GM21390 (cell line): ENCODE results near the gene PNPLA1.

Experiments
- ATAC-seq: cut with Tn5 transposase; IDR thresholded peaks from one replicate; pipeline ENCODE4 v1.9.1; 2021; ENCODE audit not compliant: unreplicated experiment

PNPLA1 gene

DNA sequence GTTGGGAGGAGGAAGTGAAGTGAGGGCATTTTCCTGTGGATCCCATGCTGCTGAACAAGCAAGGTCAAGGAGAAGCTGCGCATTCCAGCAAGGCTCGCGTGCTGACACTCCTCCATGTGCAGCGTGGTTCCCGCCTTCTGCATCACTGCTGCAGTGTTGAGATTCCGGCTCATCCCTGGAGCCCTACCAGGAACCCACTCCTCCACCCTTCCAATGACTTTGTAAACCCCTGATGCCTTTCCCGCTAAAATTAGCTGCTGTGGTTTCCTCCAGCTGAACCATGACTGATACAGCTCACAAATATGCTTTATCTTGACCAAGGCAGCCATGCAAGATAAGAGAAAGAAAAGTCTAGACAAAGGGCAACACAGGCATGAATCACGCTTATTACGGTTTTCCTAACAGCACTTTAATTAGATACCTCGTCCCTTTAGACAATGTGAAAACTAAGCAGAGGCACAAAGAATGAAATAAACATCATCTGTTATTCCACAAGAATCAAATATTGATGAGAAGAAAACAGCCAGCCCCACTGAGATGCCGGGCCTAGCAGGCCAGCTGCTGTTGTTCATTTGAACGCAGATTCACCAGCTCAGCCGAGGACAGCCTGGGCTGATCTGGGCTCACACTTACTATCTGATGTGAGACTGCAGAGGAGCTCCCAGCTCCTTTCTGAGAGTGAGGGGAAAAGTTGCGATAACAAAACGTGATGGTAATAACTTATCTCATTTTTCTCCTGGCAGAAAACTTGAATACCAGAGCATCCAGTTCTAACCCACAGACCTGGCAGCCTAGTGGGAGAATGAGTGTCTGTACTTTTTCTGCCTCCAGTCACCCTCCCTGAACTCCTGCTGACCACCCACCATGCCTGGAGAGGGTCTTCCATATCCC, 81.1 kb downstream of the PNPLA1 start:
- ATAC-seq: no peak

DNA sequence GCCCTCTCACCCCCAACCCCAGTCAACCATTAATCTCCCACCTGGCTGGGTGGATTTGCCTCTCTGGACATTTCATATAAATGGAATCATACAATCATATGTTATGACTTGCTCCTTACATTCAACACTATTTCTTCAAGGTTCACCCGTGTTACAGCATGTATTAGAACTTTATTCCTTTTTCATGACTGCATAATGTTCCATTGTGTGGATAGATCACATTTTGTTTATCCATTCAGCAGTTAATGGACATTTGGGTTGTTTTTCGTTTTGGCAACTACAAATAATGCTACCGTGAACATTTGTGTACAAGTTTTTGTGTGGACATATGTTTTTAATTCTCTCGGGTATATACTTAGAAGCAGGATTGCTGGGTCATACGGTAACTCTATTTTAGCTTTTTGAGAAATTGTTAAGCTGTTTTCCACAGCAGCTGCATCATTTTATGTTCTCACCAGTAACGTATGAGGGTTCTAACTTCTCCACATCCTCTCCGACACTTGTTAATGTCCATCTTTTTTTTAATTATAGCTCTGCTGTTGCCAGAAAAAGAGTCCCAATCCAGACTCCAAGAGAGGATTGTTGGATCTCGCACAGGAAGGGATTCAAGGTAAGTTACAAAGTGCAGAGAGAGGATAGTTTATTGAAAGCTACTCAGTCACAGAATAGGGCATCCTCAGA, 82.8 kb downstream of the PNPLA1 start:
- no peak for ATAC-seq

DNA sequence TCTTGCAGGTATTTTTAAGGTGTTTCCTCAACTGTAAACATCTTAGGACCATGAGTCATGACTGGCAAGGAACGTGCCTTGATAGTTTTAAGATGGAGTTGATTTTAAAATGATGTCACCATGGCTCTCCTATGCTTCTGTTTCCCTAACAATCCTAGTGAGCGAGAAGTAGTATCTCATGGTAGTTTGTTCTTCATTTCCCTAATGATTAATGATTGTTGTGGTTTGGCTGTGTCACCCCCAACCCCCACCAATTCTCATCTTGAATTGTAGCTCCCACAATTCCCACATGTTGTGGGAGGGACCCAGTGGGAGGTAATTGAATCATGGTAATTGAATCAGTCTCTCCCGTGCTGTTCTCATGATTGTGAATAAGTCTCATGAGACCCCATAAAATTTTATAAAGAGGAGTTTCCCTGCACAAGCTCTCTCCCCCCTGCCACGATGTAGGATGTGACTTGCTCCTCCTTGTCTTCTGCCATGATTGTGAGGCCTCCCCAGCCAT, 83.6 kb downstream of the PNPLA1 start:
- ATAC-seq: no peak

DNA sequence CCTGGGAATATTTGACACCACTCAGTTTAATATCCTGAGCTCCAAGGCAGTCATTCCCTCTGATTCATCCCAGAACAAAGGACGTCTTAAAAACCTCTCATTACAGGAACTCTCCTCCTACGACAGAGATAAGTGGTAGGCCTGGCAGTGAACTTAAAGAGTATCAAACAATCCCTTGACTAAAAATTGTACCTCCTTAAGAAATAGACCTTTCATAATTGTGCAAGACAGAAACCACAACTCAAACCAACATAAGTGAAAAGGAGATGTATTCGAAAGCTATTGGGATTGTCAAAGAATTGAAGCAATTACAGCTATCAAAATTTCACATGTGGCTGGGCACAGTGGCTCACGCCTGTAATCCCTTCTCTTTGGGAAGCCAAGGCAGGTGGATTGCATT, 86.0 kb downstream of the PNPLA1 start:
- no peak for ATAC-seq

DNA sequence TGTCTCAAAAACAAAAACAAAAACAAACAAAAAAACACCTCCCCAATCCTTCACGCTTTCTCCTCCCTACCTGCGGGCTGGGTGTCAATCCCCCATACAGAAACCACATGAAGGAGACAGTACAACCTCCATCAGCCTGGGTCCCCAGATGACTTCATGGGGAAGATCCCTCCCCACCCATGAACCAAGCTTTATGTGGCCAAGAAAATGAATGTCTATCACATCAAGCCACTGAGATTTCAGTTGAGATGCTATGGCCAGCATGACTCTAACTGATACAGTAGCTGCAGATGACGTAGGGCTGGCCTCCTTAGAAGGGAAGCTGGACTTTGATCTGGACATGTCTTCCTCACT, 88.0 kb downstream of the PNPLA1 start:
- ATAC-seq: no peak
